8988T (cell line): ENCODE data around the gene TCOF1.

Experiments
- DNase-seq: peaks from one replicate; pipeline ENCODE4 v3.0.0; 2011

TCOF1 gene

GRCh38 chr5:150394131-150394530, 36.6 kb downstream of the TCOF1 start:
- no peak for DNase-seq

GRCh38 chr5:150394912-150395687, 37.6 kb downstream of the TCOF1 start:
- no peak for DNase-seq

- no peak for DNase-seq
Measured at GRCh38 chr5:150395688-150395975, 38.1 kb downstream of the TCOF1 start.

- no peak for DNase-seq
Measured at GRCh38 chr5:150396267-150396666, 38.8 kb downstream of the TCOF1 start.

- DNase-seq: no peak
Measured at GRCh38 chr5:150397146-150397781, 39.8 kb downstream of the TCOF1 start.

GRCh38 chr5:150397782-150398721, 40.6 kb downstream of the TCOF1 start:
- no peak for DNase-seq

- no peak for DNase-seq
Measured at GRCh38 chr5:150398722-150399523, 41.4 kb downstream of the TCOF1 start.

GRCh38 chr5:150399524-150400211, 42.2 kb downstream of the TCOF1 start:
- DNase-seq: no peak

GRCh38 chr5:150400316-150401075, 43.0 kb downstream of the TCOF1 start:
- DNase-seq: no peak

GRCh38 chr5:150401076-150401375, 43.5 kb downstream of the TCOF1 start:
- no peak for DNase-seq

- no peak for DNase-seq
Measured at GRCh38 chr5:150401376-150402228, 44.1 kb downstream of the TCOF1 start.

- no peak for DNase-seq
Measured at GRCh38 chr5:150402229-150402773, 44.8 kb downstream of the TCOF1 start.

GRCh38 chr5:150402901-150403342, 45.4 kb downstream of the TCOF1 start:
- DNase-seq: no peak

GRCh38 chr5:150404121-150404520, 46.6 kb downstream of the TCOF1 start:
- DNase-seq: no peak

- no peak for DNase-seq
Measured at GRCh38 chr5:150404535-150404934, 47.0 kb downstream of the TCOF1 start.

GRCh38 chr5:150404941-150405816, 47.7 kb downstream of the TCOF1 start:
- DNase-seq: no peak

- DNase-seq: no peak
Measured at GRCh38 chr5:150406103-150406722, 48.7 kb downstream of the TCOF1 start.

GRCh38 chr5:150406723-150407095, 49.2 kb downstream of the TCOF1 start:
- DNase-seq: no peak
